HL-60 (cell line): ENCODE results near the gene NPY2R.

ENCODE experiments used
- DNase-seq, 2 experiments: peaks; one replicate each; pipeline ENCODE4 v3.0.0-alpha.2; 2010 to 2020; ENCODE audit warnings: low read depth in 1 of 2, low spot score in 1 of 2
- H3K27ac ChIP-seq: fragments of 250-450 bp; sonication (Bioruptor Pico); replicated peaks from 2 replicates; pipeline ENCODE4 v1.5.1; 2020; ENCODE audit warnings: mild to moderate bottlenecking, moderate library complexity
- H3K27me3 ChIP-seq: fragments of 250-450 bp; sonication (Bioruptor Pico); 2 replicates; pipeline ENCODE4 v1.5.1; 2021; ENCODE audit warnings: mild to moderate bottlenecking, moderate library complexity; ENCODE audit not compliant: insufficient read depth, poor library complexity, severe bottlenecking
- H3K4me3 ChIP-seq: replicated peaks from 2 replicates; pipeline ENCODE4 v1.5.1; 2011; ENCODE audit warnings: mild to moderate bottlenecking, control low read depth, low read length; ENCODE audit not compliant: insufficient read depth
- CTCF ChIP-seq: IDR thresholded peaks from one replicate; pipeline ENCODE4 v1.5.1; 2011; ENCODE audit warnings: low read length, control low read depth, inconsistent platforms; ENCODE audit not compliant: insufficient read depth
- GABPA ChIP-seq: IDR thresholded peaks from 2 replicates; pipeline ENCODE4 v1.6.1; 2012; ENCODE audit warnings: low read depth
- POLR2AphosphoS5 ChIP-seq: IDR thresholded peaks from 2 replicates; pipeline ENCODE4 v1.6.1; 2012; ENCODE audit warnings: low read depth
- REST ChIP-seq: IDR thresholded peaks from 2 replicates; pipeline ENCODE4 v1.6.1; 2012; ENCODE audit warnings: low read depth; ENCODE audit not compliant: insufficient replicate concordance
- SPI1 ChIP-seq: IDR thresholded peaks from 2 replicates; pipeline ENCODE4 v1.6.1; 2012; ENCODE audit warnings: low read depth, mild to moderate bottlenecking, borderline replicate concordance

The NPY2R gene

GRCh38 chr4:155241664-155242063 lies 33.2 kb downstream of the NPY2R start:
- H3K4me3 ChIP-seq = no peak overlapping the region
- H3K27ac ChIP-seq = no peak overlapping the region
- no peaks in the 10 kb centered on the region for H3K27me3 ChIP-seq
- DNase-seq = no peak
- no peak for TF ChIP-seq REST
- no peak for TF ChIP-seq CTCF
- TF ChIP-seq SPI1 = no peak
- TF ChIP-seq GABPA = no peak
- no peak for TF ChIP-seq POLR2AphosphoS5

- no peak overlapping the region for H3K27ac ChIP-seq
- H3K4me3 ChIP-seq = no peak overlapping the region
- no peaks in the 10 kb centered on the region for H3K27me3 ChIP-seq
- TF ChIP-seq REST (no peak), CTCF (no peak), SPI1 (no peak), POLR2AphosphoS5 (no peak), GABPA (no peak)
- DNase-seq = no peak
Observed at GRCh38 chr4:155245105-155245504, 36.7 kb downstream of the NPY2R start.

GRCh38 chr4:155248002-155248896 lies 39.8 kb downstream of the NPY2R start:
- no peaks in the 10 kb centered on the region for H3K27me3 ChIP-seq
- TF ChIP-seq POLR2AphosphoS5 (no peak), REST (no peak), SPI1 (no peak), CTCF (no peak), GABPA (no peak)
- H3K4me3 ChIP-seq = no peak overlapping the region
- no peak for DNase-seq
- no peak overlapping the region for H3K27ac ChIP-seq
